ENCODE measurements around the gene BCL6B.

Gene BCL6B

GRCh38 chr17:7017827-7018200, 5.0 kb upstream of the BCL6B start:
- DNase-seq (ENCODE audit: low read depth) = no peak
- no peak for TF ChIP-seq CTCF (IDR thresholded peaks at IDR 0.05; ENCODE audit: control insufficient read depth, extremely low read depth, insufficient read depth)
- no peak overlapping the region for H3K4me3 ChIP-seq (ENCODE audit: low read depth, low read length)

- DNase-seq (ENCODE audit: low read depth) = no peak
- TF ChIP-seq CTCF (IDR thresholded peaks at IDR 0.05; ENCODE audit: control insufficient read depth, extremely low read depth, insufficient read depth) = no peak
- H3K4me3 ChIP-seq (ENCODE audit: low read depth, low read length) = peak overlapping the region; percentile 76
Observed at GRCh38 chr17:7018331-7018964, 4.4 kb upstream of the BCL6B start.

GRCh38 chr17:7019367-7019766, 3.5 kb upstream of the BCL6B start:
- no peak for TF ChIP-seq CTCF (IDR thresholded peaks at IDR 0.05; ENCODE audit: control insufficient read depth, extremely low read depth, insufficient read depth)
- no peak for DNase-seq (ENCODE audit: low read depth)
- H3K4me3 ChIP-seq (ENCODE audit: low read depth, low read length) = peak overlapping the region; percentile 76

GRCh38 chr17:7019839-7020519, 2.9 kb upstream of the BCL6B start:
- no peak for DNase-seq (ENCODE audit: low read depth)
- peak overlapping the region; percentile 76 for H3K4me3 ChIP-seq (ENCODE audit: low read depth, low read length)
- no peak for TF ChIP-seq CTCF (IDR thresholded peaks at IDR 0.05; ENCODE audit: control insufficient read depth, extremely low read depth, insufficient read depth)

GRCh38 chr17:7020894-7021664, 1.8 kb upstream of the BCL6B start:
- no peak for DNase-seq (ENCODE audit: low read depth)
- no peak for TF ChIP-seq CTCF (IDR thresholded peaks at IDR 0.05; ENCODE audit: control insufficient read depth, extremely low read depth, insufficient read depth)
- no peak overlapping the region for H3K4me3 ChIP-seq (ENCODE audit: low read depth, low read length)

- peak overlapping the region; percentile 32 for H3K4me3 ChIP-seq (ENCODE audit: low read depth, low read length)
- no peak for DNase-seq (ENCODE audit: low read depth)
- peak; percentile 89 for TF ChIP-seq CTCF (IDR thresholded peaks at IDR 0.05; ENCODE audit: control insufficient read depth, extremely low read depth, insufficient read depth)
Observed at GRCh38 chr17:7021993-7022778, 664 bp upstream of the BCL6B start.
